K562 (cell line): ENCODE data around the gene MINPP1. TPM values are rescaled to one million over a fixed set of nuclear protein-coding genes. Genes with fewer than 3 reads are reported as not detected.

ENCODE experiments used
- ATAC-seq: fragments of 200-7000 bp; cut with Tn5 transposase; 3 replicates; pipeline ENCODE4 v1.9.1; 2020; ENCODE audit warnings: moderate library complexity
- BruUV-seq: library from RNA; stranded (reverse); fragments of 400-500 nt; replicated peaks from 2 replicates; lab custom pipeline; 2021; lab: Mats Ljungman, UMichigan
- CTCF ChIA-PET: fragments of 300-600 bp; formaldehyde crosslinking; extraction: SDS; loops from one replicate; lab custom pipeline; 2021; ENCODE audit warnings: low intra/inter-chr PET ratio; lab: Yijun Ruan, JAX
- POLR2A ChIA-PET: fragments of 300-600, 350-650 bp; sonication (Branson Sonifier 250); formaldehyde crosslinking; extraction: SDS; loops from one replicate; lab custom pipeline; 2021; ENCODE audit warnings: antibody characterized with exemption, inconsistent platforms; lab: Yijun Ruan, JAX
- DNase-seq, 4 experiments: peaks; one replicate each; pipeline versions ENCODE4 v3.0.0 to v3.0.0-alpha.2; 2011 to 2018; ENCODE audit warnings: low spot score in 3 of 4, mixed read lengths in 3 of 4; ENCODE audit errors: extremely low read depth in 1 of 4
- FAIRE-seq: peaks from 2 replicates; lab custom pipeline; 2011; peaks lifted over from hg19 to GRCh38; lab: Jason Lieb, UNC
- H2AFZ ChIP-seq: 2 replicates; pipeline ENCODE4 v1.6.0; 2011; ENCODE audit warnings: low read depth, low read length, control low read depth, inconsistent platforms
- H3K27ac ChIP-seq: fragments of 200-600 bp; 3 replicates; pipeline ENCODE4 v1.8.0; 2011; ENCODE audit warnings: low read depth, mild to moderate bottlenecking, control low read depth, inconsistent platforms, low read length, moderate library complexity, mixed read lengths; ENCODE audit errors: extremely low read depth
- H3K27me3 ChIP-seq, 2 experiments: fragments of 300-600 bp in 1 of 2; 2 replicates in 1 of 2; 3 replicates in 1 of 2; pipeline versions ENCODE4 v1.6.0 to v1.8.0; 2011; ENCODE audit warnings: inconsistent platforms in 2 of 2, low read length in 2 of 2, mild to moderate bottlenecking in 1 of 2, mixed read lengths in 1 of 2, moderate library complexity in 1 of 2; ENCODE audit not compliant: control insufficient read depth in 2 of 2, insufficient read depth in 2 of 2
- H3K36me3 ChIP-seq: fragments of 300-600 bp; 3 replicates; pipeline ENCODE4 v1.8.0; 2011; ENCODE audit warnings: mild to moderate bottlenecking, low read length, inconsistent platforms; ENCODE audit not compliant: control insufficient read depth, insufficient read depth
- H3K4me1 ChIP-seq, 2 experiments: fragments of 200-600 bp in 1 of 2; replicated peaks in 1 of 2; 2 replicates in 1 of 2; 3 replicates in 1 of 2; pipeline versions ENCODE4 v1.5.1 to v1.8.0; 2011; ENCODE audit warnings: inconsistent platforms in 2 of 2, low read length in 2 of 2, mild to moderate bottlenecking in 1 of 2, mixed read lengths in 1 of 2, moderate library complexity in 1 of 2; ENCODE audit not compliant: control insufficient read depth in 2 of 2, insufficient read depth in 2 of 2
- H3K4me2 ChIP-seq: 2 replicates; pipeline ENCODE4 v1.6.1; 2011; ENCODE audit warnings: low read length, control low read depth, inconsistent platforms, mixed read lengths; ENCODE audit not compliant: insufficient read depth
- H3K4me3 ChIP-seq: fragments of 200-600 bp; sonication (generic), shearing (Covaris generic); 2 replicates; pipeline ENCODE4 v1.5.1; 2016; ENCODE audit warnings: control low read depth, inconsistent platforms
- H3K79me2 ChIP-seq: fragments of 200-600 bp; 3 replicates; pipeline ENCODE4 v1.8.0; 2011; ENCODE audit warnings: low read length, inconsistent platforms; ENCODE audit not compliant: control insufficient read depth, insufficient read depth
- H3K9ac ChIP-seq, 2 experiments: 2 replicates each; pipeline versions ENCODE4 v1.6.0 to v1.6.1; 2011; ENCODE audit warnings: low read depth in 2 of 2, low read length in 2 of 2, control low read depth in 1 of 2, inconsistent platforms in 1 of 2, mild to moderate bottlenecking in 1 of 2, mixed read lengths in 1 of 2; ENCODE audit not compliant: insufficient read depth in 1 of 2
- H3K9me1 ChIP-seq: one replicate; pipeline ENCODE4 v1.6.0; 2011; ENCODE audit warnings: inconsistent platforms, mild to moderate bottlenecking, low read length, moderate library complexity; ENCODE audit not compliant: control insufficient read depth, insufficient read depth
- H3K9me3 ChIP-seq: replicated peaks from 2 replicates; pipeline ENCODE4 v1.5.1; 2011; ENCODE audit warnings: low read depth, low read length, inconsistent platforms; ENCODE audit not compliant: control insufficient read depth, insufficient read depth
- H4K20me1 ChIP-seq: replicated peaks from 2 replicates; pipeline ENCODE4 v1.6.1; 2011; ENCODE audit warnings: low read length, inconsistent platforms, mixed read lengths; ENCODE audit not compliant: control insufficient read depth, insufficient read depth
- ARID1B ChIP-seq: fragments of 450-650 bp; IDR thresholded peaks from 2 replicates; pipeline ENCODE4 v1.6.1; 2016; ENCODE audit warnings: antibody characterized with exemption, mild to moderate bottlenecking, inconsistent platforms
- BRCA1 ChIP-seq, 2 experiments: fragments of 450-650 bp in 1 of 2; sonication (generic) in 1 of 2; formaldehyde crosslinking in 1 of 2; IDR thresholded peaks; 2 replicates each; pipeline versions ENCODE4 v1.5.0 to v1.6.1; 2017 to 2020; ENCODE audit warnings: mild to moderate bottlenecking in 1 of 2, missing genetic modification reagents in 1 of 2
- E2F4 ChIP-seq: sonication (generic); formaldehyde crosslinking; IDR thresholded peaks from 2 replicates; pipeline ENCODE4 v1.8.0; 2022; ENCODE audit warnings: mild to moderate bottlenecking, low read depth, missing genetic modification reagents
- ETS2 ChIP-seq: IDR thresholded peaks from 2 replicates; pipeline ENCODE4 v1.6.1; 2016; ENCODE audit warnings: borderline replicate concordance, missing genetic modification characterization, mild to moderate bottlenecking, moderate library complexity, missing compliant biosample characterization; ENCODE audit not compliant: poor library complexity, severe bottlenecking
- GABPA ChIP-seq: fragments of 200-800 bp; sonication (Bioruptor generic); conservative IDR thresholded peaks from 2 replicates; pipeline ENCODE4 v1.6.1; 2016; ENCODE audit warnings: low read depth, missing genetic modification characterization, missing compliant biosample characterization
- HDAC1 ChIP-seq, 2 experiments: fragments of 450-650 bp; IDR thresholded peaks; 2 replicates each; pipeline ENCODE4 v1.6.1; 2016 to 2017; ENCODE audit warnings: inconsistent platforms in 1 of 2, mild to moderate bottlenecking in 1 of 2, moderate library complexity in 1 of 2
- HEY1 ChIP-seq: fragments of 250-450 bp; sonication (Bioruptor Pico); IDR thresholded peaks from 2 replicates; pipeline ENCODE4 v1.5.0; 2020; ENCODE audit warnings: mild to moderate bottlenecking, moderate library complexity, borderline replicate concordance
- IRF9 ChIP-seq: fragments of 450-650 bp; IDR thresholded peaks from 2 replicates; pipeline ENCODE4 v1.6.1; 2016; ENCODE audit warnings: missing biosample characterization, missing genetic modification characterization
- KLF6 ChIP-seq: fragments of 250-450 bp; sonication (Bioruptor Pico); IDR thresholded peaks from 2 replicates; pipeline ENCODE4 v1.4.0; 2020; ENCODE audit warnings: mild to moderate bottlenecking, moderate library complexity, borderline replicate concordance
- MAZ ChIP-seq, 2 experiments: fragments of 450-650 bp in 1 of 2; sonication (generic) in 1 of 2; formaldehyde crosslinking; IDR thresholded peaks in 1 of 2; conservative IDR thresholded peaks in 1 of 2; 2 replicates each; pipeline versions ENCODE4 v1.4.0 to v1.5.0; 2020; ENCODE audit warnings: mild to moderate bottlenecking in 1 of 2, missing genetic modification reagents in 1 of 2
- NCOA6 ChIP-seq: fragments of 450-650 bp; IDR thresholded peaks from 2 replicates; pipeline ENCODE4 v1.6.1; 2017; ENCODE audit warnings: mild to moderate bottlenecking
- PHB ChIP-seq: fragments of 250-450 bp; sonication (Bioruptor Pico); IDR thresholded peaks from 2 replicates; pipeline ENCODE4 v1.5.0; 2021
- PRPF4 ChIP-seq: fragments of 200-400 bp; formaldehyde crosslinking; IDR thresholded peaks from one replicate; pipeline ENCODE4 v1.6.1; 2017; ENCODE audit warnings: low read length, low read depth, mild to moderate bottlenecking; ENCODE audit not compliant: insufficient read depth, poor library complexity, severe bottlenecking
- STAG1 ChIP-seq: sonication (generic); formaldehyde crosslinking; IDR thresholded peaks from 2 replicates; pipeline ENCODE4 v1.5.0; 2020; ENCODE audit warnings: missing genetic modification reagents, borderline replicate concordance
- ZBTB8A ChIP-seq: fragments of 450-650 bp; IDR thresholded peaks from 2 replicates; pipeline ENCODE4 v1.6.1; 2018; ENCODE audit warnings: mild to moderate bottlenecking, moderate library complexity; ENCODE audit not compliant: partially characterized antibody
- ZBTB9 ChIP-seq: fragments of 450-650 bp; formaldehyde crosslinking; IDR thresholded peaks from 2 replicates; pipeline ENCODE4 v1.4.0; 2020; ENCODE audit warnings: mild to moderate bottlenecking, moderate library complexity
- ZNF668 ChIP-seq: fragments of 250-450 bp; sonication (Bioruptor Pico); IDR thresholded peaks from 2 replicates; pipeline ENCODE4 v1.8.0; 2022; ENCODE audit warnings: mild to moderate bottlenecking, inconsistent platforms
- ZNF79 ChIP-seq: fragments of 250-450 bp; sonication (Bioruptor Pico); IDR thresholded peaks from 2 replicates; pipeline ENCODE4 v1.4.0; 2020; ENCODE audit warnings: low read depth, mild to moderate bottlenecking, moderate library complexity
- WGBS: fragments of 100-300 bp; shearing (Covaris generic); methylation state at CpG from one replicate; pipeline ENCODE4 v1.1.6; 2016; ENCODE audit warnings: low coverage, mixed read lengths; ENCODE audit not compliant: insufficient coverage; ENCODE audit errors: missing lambda C conversion rate; 5-methylcytosine and 5-hydroxymethylcytosine counted together
- in situ Hi-C: fragments of 300-500 bp; cut with MboI; formaldehyde crosslinking; loops from 4 replicates; pipeline ENCODE4 v1.15.0; 2018; ENCODE audit warnings: inconsistent platforms, mixed read lengths
- intact Hi-C: fragments of 100-400 bp; cut with micrococcal nuclease; formaldehyde crosslinking; loops from 2 replicates; pipeline ENCODE4 v1.14.2; 2022
- polyA plus RNA-seq, 8 experiments: library from polyadenylated mRNA; depleted of rRNA in 4 of 8; stranded (reverse) in 5 of 8; unstranded in 3 of 8; fragments of >200 nt; fragmentation: Nextera tagmentation in 2 of 8; fragmentation: Illumina TruSeq in 1 of 8; extraction: Ambion mirVana in 2 of 8; extraction: Trizol in 1 of 8; gene quantifications; 2 replicates each; pipeline versions ENCODE4 v1.2.1 to v1.2.3, GENCODE V29; 2011 to 2014; ENCODE audit warnings: inconsistent platforms in 1 of 8, missing spikeins in 1 of 8
- total RNA-seq, 7 experiments: library from RNA; depleted of rRNA in 6 of 7; stranded (reverse); fragments of >200 nt in 6 of 7; fragmentation: Illumina TruSeq in 2 of 7; extraction: Trizol in 2 of 7; gene quantifications; 2 replicates each; pipeline versions ENCODE4 v1.2.1 to v1.2.3, GENCODE V29; 2011 to 2021; ENCODE audit warnings: low replicate concordance in 1 of 7

Gene MINPP1
- total and polyA plus RNA-seq, 9 of the 15 experiments (the other 6 are each of a cell fraction or from before 2014, with no cell fraction given), result 11.5 to 44.5 (median 27.1) TPM

GRCh38 chr10:87594181-87594580 lies 89.5 kb downstream of the MINPP1 start:
- Histone ChIP-seq H3K4me3 (no peak overlapping the region), H3K27me3 (peaks cover 0 to 8% of the 10 kb centered on the region in 2 experiments; a peak in 2 of 5 replicates), H3K4me1 (no peaks in the 10 kb centered on the region), H3K9ac (no peak overlapping the region), H3K79me2 (no peaks in the 10 kb centered on the region), H3K9me3 (no peaks in the 10 kb centered on the region), H3K36me3 (no peaks in the 10 kb centered on the region), H3K4me2 (no peak overlapping the region), H3K27ac (no peak overlapping the region), H3K9me1 (no peaks in the 10 kb centered on the region), H4K20me1 (no peaks in the 10 kb centered on the region), H2AFZ (no peak overlapping the region)
- no TSS peak for BruUV-seq
- no peak for FAIRE-seq
- TF ChIP-seq ARID1B, result no peak
- no peak for TF ChIP-seq ZNF668 (CRISPR knock-in tag)
- no peak for TF ChIP-seq E2F4
- no peak for TF ChIP-seq NCOA6
- no peak for TF ChIP-seq HDAC1 (IDR thresholded peaks at IDR 0.05)
- TF ChIP-seq PHB, result no peak
- no peak for TF ChIP-seq IRF9
- no peak for TF ChIP-seq KLF6 (CRISPR knock-in tag)
- TF ChIP-seq STAG1, result no peak
- TF ChIP-seq HEY1 (CRISPR knock-in tag), result no peak
- TF ChIP-seq ZBTB9 (CRISPR knock-in tag), result no peak
- TF ChIP-seq PRPF4, result no peak
- no peak for TF ChIP-seq BRCA1 (IDR thresholded peaks at IDR 0.05)
- TF ChIP-seq BRCA1 (CRISPR knock-in tag; IDR thresholded peaks at IDR 0.05), result no peak
- TF ChIP-seq ZBTB8A, result no peak
- TF ChIP-seq ZNF79 (CRISPR knock-in tag), result no peak
- TF ChIP-seq GABPA, result no peak
- TF ChIP-seq MAZ (CRISPR knock-in tag; conservative IDR thresholded peaks at IDR 0.05 in 1 of 2, IDR thresholded peaks at IDR 0.05 in 1 of 2), result no peak
- TF ChIP-seq ETS2 (tag), result no peak
- no peak for ATAC-seq
- intact Hi-C loops, result no loop called here
- POLR2A ChIA-PET, result no interaction called here
- CTCF ChIA-PET, result no interaction called here
- DNase-seq, result no peak
- WGBS, result 0% methylated on average over 1 of the region's 1 CpG
- in situ Hi-C loops, result no loop called here
